HG03342 (cell line): Measurements from ENCODE around the gene CPT1C.

Experiments
- ATAC-seq: cut with Tn5 transposase; IDR thresholded peaks from one replicate; pipeline ENCODE4 v1.9.1; 2021; ENCODE audit warnings: mild to moderate bottlenecking, moderate library complexity; ENCODE audit not compliant: unreplicated experiment

CPT1C gene

GRCh38 chr19:49755956-49756355 lies 65.0 kb downstream of the CPT1C start:
- ATAC-seq: no peak

- ATAC-seq: no peak
Observed at GRCh38 chr19:49758292-49758691, 67.4 kb downstream of the CPT1C start.

GRCh38 chr19:49761249-49761624 lies 70.3 kb downstream of the CPT1C start:
- ATAC-seq: no peak

- no peak for ATAC-seq
Observed at GRCh38 chr19:49761625-49762311, 70.9 kb downstream of the CPT1C start.

DNA sequence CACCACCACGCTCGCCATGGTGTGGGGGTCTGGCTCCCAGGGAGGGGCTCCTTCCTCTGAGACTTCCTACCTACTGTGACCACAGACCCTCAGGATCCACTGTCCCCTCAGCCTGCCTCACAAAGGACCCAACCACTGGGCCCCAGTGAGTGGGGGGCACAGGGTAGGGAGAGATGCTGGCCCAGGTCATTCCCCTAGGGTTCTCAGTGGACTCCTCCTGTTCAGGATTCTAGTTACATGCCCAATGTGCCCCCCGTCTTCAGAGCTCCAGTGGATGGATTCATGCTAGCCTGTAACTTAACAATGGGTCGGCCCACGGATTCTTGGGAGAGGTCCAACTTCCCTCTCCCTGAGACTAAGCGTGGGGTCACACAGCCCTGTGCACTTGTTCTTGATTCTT lies 72.3 kb downstream of the CPT1C start, which contains the start of gene TSKS:
Gene TSKS, minus strand, starts transcription at position 77 of the 400 bp plus-strand sequence. Its CDS starts 59 bp downstream, at position 18.
- no peak for ATAC-seq
